Neuronal stem cell (in vitro differentiated cells): ENCODE data around the gene HIPK1.

Experiments
- DNase-seq: peaks from one replicate; pipeline ENCODE4 v3.0.0-alpha.2; 2013; ENCODE audit warnings: low spot score
- H2AFZ ChIP-seq: one replicate; pipeline ENCODE4 v1.6.1; 2013; ENCODE audit warnings: mild to moderate bottlenecking, low read length, inconsistent platforms
- H2AK5ac ChIP-seq: 2 replicates; pipeline ENCODE4 v1.6.1; 2013; ENCODE audit warnings: low read depth, mild to moderate bottlenecking, inconsistent platforms, low read length, moderate library complexity, mixed read lengths
- H2BK120ac ChIP-seq: 2 replicates; pipeline ENCODE4 v1.6.1; 2013; ENCODE audit warnings: low read depth, mild to moderate bottlenecking, inconsistent platforms, low read length, moderate library complexity, mixed read lengths
- H2BK12ac ChIP-seq: one replicate; pipeline ENCODE4 v1.6.1; 2013; ENCODE audit warnings: low read length, inconsistent platforms
- H2BK15ac ChIP-seq: 2 replicates; pipeline ENCODE4 v1.6.1; 2013; ENCODE audit warnings: mild to moderate bottlenecking, low read length, inconsistent platforms, mixed read lengths
- H2BK5ac ChIP-seq: one replicate; pipeline ENCODE4 v1.6.1; 2013; ENCODE audit warnings: inconsistent platforms, mild to moderate bottlenecking, low read length, moderate library complexity
- H3K14ac ChIP-seq: one replicate; pipeline ENCODE4 v1.6.1; 2013; ENCODE audit warnings: low read length, inconsistent platforms
- H3K18ac ChIP-seq: 2 replicates; pipeline ENCODE4 v1.6.1; 2013; ENCODE audit warnings: low read length, inconsistent platforms
- H3K23ac ChIP-seq: 2 replicates; pipeline ENCODE4 v1.6.1; 2013; ENCODE audit warnings: low read depth, mild to moderate bottlenecking, mixed read lengths, low read length, inconsistent platforms; ENCODE audit not compliant: poor library complexity
- H3K27ac ChIP-seq: replicated peaks from 3 replicates; pipeline ENCODE4 v1.5.1; 2013; ENCODE audit warnings: low read length, inconsistent platforms
- H3K27me3 ChIP-seq, 3 experiments: 2 replicates each; pipeline ENCODE4 v1.6.1; 2013; ENCODE audit warnings: low read length in 3 of 3, mild to moderate bottlenecking in 2 of 3, inconsistent platforms in 1 of 3, low read depth in 1 of 3, mixed read lengths in 1 of 3, moderate library complexity in 1 of 3; ENCODE audit not compliant: control insufficient read depth in 3 of 3, insufficient read depth in 3 of 3
- H3K36me3 ChIP-seq, 2 donors: replicated peaks in 1 of 2; 2 replicates each; pipeline ENCODE4 v1.6.1; 2013; ENCODE audit warnings: low read length in 2 of 2; ENCODE audit not compliant: control insufficient read depth in 2 of 2, insufficient read depth in 2 of 2
- H3K4ac ChIP-seq: 2 replicates; pipeline ENCODE4 v1.6.1; 2013; ENCODE audit warnings: inconsistent platforms, mild to moderate bottlenecking, low read length, moderate library complexity
- H3K4me1 ChIP-seq, 2 donors: 1 replicate in 1 of 2; 2 replicates in 1 of 2; pipeline ENCODE4 v1.6.1; 2013; ENCODE audit warnings: low read length in 2 of 2, low read depth in 1 of 2; ENCODE audit not compliant: control insufficient read depth in 2 of 2, insufficient read depth in 1 of 2
- H3K4me2 ChIP-seq: one replicate; pipeline ENCODE4 v1.6.1; 2013; ENCODE audit warnings: mild to moderate bottlenecking, low read length, inconsistent platforms; ENCODE audit not compliant: insufficient read depth, poor library complexity, severe bottlenecking
- H3K4me3 ChIP-seq, 2 donors: 2 replicates each; pipeline ENCODE4 v1.5.1; 2013; ENCODE audit warnings: low read length in 2 of 2, mild to moderate bottlenecking in 2 of 2, inconsistent platforms in 1 of 2, moderate library complexity in 1 of 2
- H3K79me1 ChIP-seq: one replicate; pipeline ENCODE4 v1.6.1; 2013; ENCODE audit warnings: low read depth, mild to moderate bottlenecking, inconsistent platforms, low read length, moderate library complexity
- H3K9ac ChIP-seq: one replicate; pipeline ENCODE4 v1.6.1; 2013; ENCODE audit warnings: mild to moderate bottlenecking, low read depth, low read length, inconsistent platforms; ENCODE audit not compliant: poor library complexity
- H3K9me3 ChIP-seq, 2 donors: replicated peaks in 1 of 2; 2 replicates each; pipeline versions ENCODE3 to v1.6.1; 2013; ENCODE audit warnings: low read length in 2 of 2, mild to moderate bottlenecking in 2 of 2, inconsistent platforms in 1 of 2, low read depth in 1 of 2, mixed read lengths in 1 of 2, moderate library complexity in 1 of 2; ENCODE audit not compliant: control insufficient read depth in 2 of 2, insufficient read depth in 1 of 2
- H4K8ac ChIP-seq: one replicate; pipeline ENCODE4 v1.6.1; 2013; ENCODE audit warnings: low read depth, mild to moderate bottlenecking, inconsistent platforms, low read length, moderate library complexity
- H4K91ac ChIP-seq: one replicate; pipeline ENCODE4 v1.6.1; 2013; ENCODE audit warnings: low read length, low read depth, mild to moderate bottlenecking, inconsistent platforms; ENCODE audit not compliant: poor library complexity
- WGBS, 2 donors: extraction: QIAGEN DNeasy Blood & Tissue Kit; methylation state at CpG; one replicate each; pipeline ENCODE4 v1.1.7; 2013; ENCODE audit warnings: missing lambda C conversion rate in 2 of 2, mixed read lengths in 1 of 2; ENCODE audit not compliant: insufficient read length in 2 of 2, insufficient replicate concordance in 1 of 2; ENCODE audit errors: extremely low coverage in 2 of 2; 5-methylcytosine and 5-hydroxymethylcytosine counted together

The HIPK1 gene

DNA sequence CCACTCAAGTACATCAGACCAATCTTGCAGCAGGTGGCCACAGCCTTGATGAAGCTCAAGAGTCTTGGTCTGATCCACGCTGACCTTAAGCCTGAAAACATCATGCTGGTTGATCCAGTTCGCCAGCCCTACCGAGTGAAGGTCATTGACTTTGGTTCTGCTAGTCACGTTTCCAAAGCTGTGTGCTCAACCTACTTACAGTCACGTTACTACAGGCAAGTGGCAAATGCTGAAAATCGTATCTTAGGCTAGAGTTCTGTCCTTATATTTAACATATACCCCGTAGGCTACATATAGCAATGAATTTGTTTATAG lies 12.1 kb downstream of the HIPK1 start:
- no peak overlapping the region for H3K27ac ChIP-seq
- no peak overlapping the region for H3K14ac ChIP-seq
- H2BK120ac ChIP-seq: no peak overlapping the region
- H3K18ac ChIP-seq: no peak overlapping the region
- no peak overlapping the region for H3K4me3 ChIP-seq
- H2BK15ac ChIP-seq: no peak overlapping the region
- no peak overlapping the region for H2AFZ ChIP-seq
- no peak overlapping the region for H3K4me2 ChIP-seq
- no peak overlapping the region for H2BK12ac ChIP-seq
- no CpG with 5 or more reads among the region's 7 CpGs for WGBS, 2 donors
- H3K79me1 ChIP-seq: peaks cover 6% of the 10 kb centered on the region
- H4K91ac ChIP-seq: no peak overlapping the region
- H3K36me3 ChIP-seq: peaks cover 12 to 48% of the 10 kb centered on the region in 2 donors
- H4K8ac ChIP-seq: no peak overlapping the region
- DNase-seq: no peak
- no peaks in the 10 kb centered on the region for H3K4me1 ChIP-seq
- no peak overlapping the region for H2AK5ac ChIP-seq
- H3K9ac ChIP-seq: no peak overlapping the region
- no peak overlapping the region for H3K4ac ChIP-seq
- H3K9me3 ChIP-seq: peaks cover 0 to 19% of the 10 kb centered on the region in 2 donors
- no peak overlapping the region for H3K23ac ChIP-seq
- no peaks in the 10 kb centered on the region for H3K27me3 ChIP-seq
- H2BK5ac ChIP-seq: no peak overlapping the region

DNA sequence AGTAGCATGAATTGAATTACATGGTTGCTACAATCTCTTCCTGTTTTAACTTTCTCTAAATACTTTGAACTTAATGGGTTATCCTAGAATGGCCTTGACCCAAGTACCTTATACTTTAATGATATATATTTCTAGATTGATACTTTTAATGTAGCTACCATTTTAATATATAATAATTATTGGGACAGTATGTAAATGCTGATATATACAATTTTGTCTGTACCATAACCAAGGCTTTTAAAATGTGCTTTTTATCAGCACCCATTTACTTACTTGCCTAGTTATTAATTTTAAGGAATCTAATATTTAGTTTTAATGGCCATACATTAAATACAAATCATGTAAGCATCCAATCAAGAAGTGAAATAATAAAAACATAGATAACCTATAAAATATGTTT lies 13.4 kb downstream of the HIPK1 start:
- Histone ChIP-seq H3K14ac (no peak overlapping the region), H3K4me3 (no peak overlapping the region), H3K9ac (no peak overlapping the region), H2BK15ac (no peak overlapping the region), H4K8ac (no peak overlapping the region), H3K4me1 (no peaks in the 10 kb centered on the region), H4K91ac (no peak overlapping the region), H3K18ac (no peak overlapping the region), H2AFZ (no peak overlapping the region), H3K27ac (no peak overlapping the region), H3K27me3 (no peaks in the 10 kb centered on the region), H2BK12ac (no peak overlapping the region), H2AK5ac (no peak overlapping the region), H2BK120ac (no peak overlapping the region), H2BK5ac (no peak overlapping the region), H3K79me1 (peaks cover 6% of the 10 kb centered on the region), H3K23ac (no peak overlapping the region), H3K9me3 (peaks cover 0 to 19% of the 10 kb centered on the region in 2 donors), H3K4ac (no peak overlapping the region), H3K4me2 (no peak overlapping the region), H3K36me3 (peaks cover 12 to 48% of the 10 kb centered on the region in 2 donors)
- DNase-seq: no peak

DNA sequence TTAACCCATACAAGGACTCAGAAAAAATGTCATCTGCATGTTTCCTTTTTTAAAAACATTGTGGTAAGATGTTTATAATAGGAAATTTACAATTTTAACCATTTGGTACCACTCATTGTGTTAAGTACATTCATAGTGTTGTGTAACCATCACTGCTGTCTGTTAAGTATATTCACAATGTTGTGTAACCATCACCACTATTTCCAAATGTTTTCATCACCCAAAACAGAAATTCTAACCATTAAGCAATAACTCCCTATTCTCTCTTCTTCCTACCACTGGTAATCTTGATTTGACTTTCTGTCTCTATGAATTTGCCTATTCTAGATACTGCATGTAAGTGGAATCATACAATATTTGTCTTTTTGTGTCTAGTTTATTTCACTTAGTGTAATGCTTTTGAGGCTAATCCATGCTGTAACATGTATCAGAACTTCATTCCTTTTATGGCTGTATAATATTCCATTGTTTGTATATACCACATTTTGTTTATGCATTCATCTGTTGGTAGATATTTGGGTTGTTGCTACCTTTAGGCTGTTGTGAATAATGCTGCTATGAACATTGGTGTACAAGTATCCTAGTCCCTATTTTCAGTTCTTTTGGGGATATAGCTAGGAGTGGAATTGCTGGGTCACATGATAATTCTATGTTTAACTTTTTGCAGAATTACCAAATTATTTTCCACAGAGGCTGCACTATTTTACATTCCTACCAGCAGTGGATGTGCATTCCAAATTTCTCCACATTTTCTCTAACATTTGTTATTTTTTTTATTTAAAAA lies 14.1 kb downstream of the HIPK1 start:
- H3K4ac ChIP-seq: no peak overlapping the region
- H3K27me3 ChIP-seq: no peaks in the 10 kb centered on the region
- H3K36me3 ChIP-seq: peaks cover 12 to 48% of the 10 kb centered on the region in 2 donors
- no peak overlapping the region for H4K91ac ChIP-seq
- no peak overlapping the region for H3K4me3 ChIP-seq
- H2BK120ac ChIP-seq: no peak overlapping the region
- H3K4me2 ChIP-seq: no peak overlapping the region
- no peak overlapping the region for H3K27ac ChIP-seq
- H3K14ac ChIP-seq: no peak overlapping the region
- H2BK12ac ChIP-seq: no peak overlapping the region
- no peak for DNase-seq
- peaks cover 0 to 19% of the 10 kb centered on the region in 2 donors for H3K9me3 ChIP-seq
- peaks cover 3% of the 10 kb centered on the region for H3K79me1 ChIP-seq
- no peaks in the 10 kb centered on the region for H3K4me1 ChIP-seq
- no peak overlapping the region for H2AFZ ChIP-seq
- H3K23ac ChIP-seq: no peak overlapping the region
- H2BK5ac ChIP-seq: no peak overlapping the region
- H4K8ac ChIP-seq: no peak overlapping the region
- no peak overlapping the region for H2BK15ac ChIP-seq
- H2AK5ac ChIP-seq: no peak overlapping the region
- H3K9ac ChIP-seq: no peak overlapping the region
- no peak overlapping the region for H3K18ac ChIP-seq

DNA sequence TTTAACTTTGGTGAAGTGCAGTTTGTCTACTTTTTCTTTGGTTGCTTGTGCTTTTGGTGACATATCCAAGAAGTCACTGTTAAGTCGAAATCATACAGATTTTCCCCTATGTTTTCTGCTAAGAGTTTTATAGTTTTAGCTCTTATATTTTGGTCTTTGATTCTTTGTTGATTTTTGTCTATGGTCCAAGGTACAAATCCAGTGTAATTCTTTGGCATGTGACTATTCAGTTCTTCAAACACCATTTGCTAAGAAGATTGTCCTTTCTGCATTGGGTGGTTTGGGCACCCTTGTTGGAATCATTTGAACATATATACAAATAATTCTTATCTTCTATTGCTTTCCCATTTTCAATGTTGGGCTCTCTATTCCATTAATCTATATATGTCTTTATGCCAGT lies 16.2 kb downstream of the HIPK1 start:
- peaks cover 0 to 19% of the 10 kb centered on the region in 2 donors for H3K9me3 ChIP-seq
- no peak overlapping the region for H3K4ac ChIP-seq
- H3K79me1 ChIP-seq: peaks cover 3% of the 10 kb centered on the region
- H3K4me2 ChIP-seq: no peak overlapping the region
- H3K4me1 ChIP-seq: no peaks in the 10 kb centered on the region
- no peak overlapping the region for H2BK15ac ChIP-seq
- H2BK12ac ChIP-seq: no peak overlapping the region
- no peak overlapping the region for H2AK5ac ChIP-seq
- peaks cover 11 to 45% of the 10 kb centered on the region in 2 donors for H3K36me3 ChIP-seq
- no peak overlapping the region for H4K8ac ChIP-seq
- no peak overlapping the region for H3K4me3 ChIP-seq
- H3K23ac ChIP-seq: no peak overlapping the region
- no peak overlapping the region for H2BK5ac ChIP-seq
- H2AFZ ChIP-seq: no peak overlapping the region
- H3K18ac ChIP-seq: no peak overlapping the region
- H4K91ac ChIP-seq: no peak overlapping the region
- H3K27ac ChIP-seq: no peak overlapping the region
- H3K9ac ChIP-seq: no peak overlapping the region
- no peak overlapping the region for H2BK120ac ChIP-seq
- no peak for DNase-seq
- no peak overlapping the region for H3K14ac ChIP-seq
- H3K27me3 ChIP-seq: no peaks in the 10 kb centered on the region
- WGBS, 2 donors: no CpG with 5 or more reads among the region's 1 CpG
